Hippocampal formation (tissue), 2 donors: Measurements from ENCODE around the gene CD300E.
"Not testable (repeated sequence)": the region's sequence is repeated elsewhere in the genome, so short reads cannot be mapped to it uniquely, and the experiment has no call there.

Experiments
- DNase-seq, 2 donors: peaks; one replicate each; lab custom pipeline; 2025; lab: John Stamatoyannopoulos, UW

The CD300E gene, protein sequence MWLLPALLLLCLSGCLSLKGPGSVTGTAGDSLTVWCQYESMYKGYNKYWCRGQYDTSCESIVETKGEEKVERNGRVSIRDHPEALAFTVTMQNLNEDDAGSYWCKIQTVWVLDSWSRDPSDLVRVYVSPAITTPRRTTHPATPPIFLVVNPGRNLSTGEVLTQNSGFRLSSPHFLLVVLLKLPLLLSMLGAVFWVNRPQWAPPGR

DNA sequence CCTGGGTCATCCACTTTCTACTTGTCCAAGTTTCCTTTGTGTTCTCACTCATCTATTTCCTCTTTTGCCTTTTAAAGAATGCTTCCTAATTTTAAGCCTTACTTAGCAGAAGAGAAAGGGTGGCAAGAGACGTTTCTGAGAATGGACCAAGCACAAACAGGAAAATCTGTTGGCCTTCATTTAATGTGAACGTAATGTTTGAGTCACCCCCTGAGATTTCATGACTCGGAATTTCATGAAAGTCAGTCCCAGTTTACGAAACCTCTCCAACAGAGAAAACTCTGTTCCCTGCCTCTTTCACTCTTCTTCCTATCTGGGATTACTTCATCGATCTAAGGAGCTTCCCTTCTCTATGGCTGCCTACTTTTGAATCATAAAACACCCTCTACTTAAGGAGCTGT is at the start of gene CD300E:
CD300E (minus strand) TSS at position 46 of the 401 bp plus-strand sequence. CDS start 117 bp downstream, outside the sequence.
- no peak for DNase-seq

DNA sequence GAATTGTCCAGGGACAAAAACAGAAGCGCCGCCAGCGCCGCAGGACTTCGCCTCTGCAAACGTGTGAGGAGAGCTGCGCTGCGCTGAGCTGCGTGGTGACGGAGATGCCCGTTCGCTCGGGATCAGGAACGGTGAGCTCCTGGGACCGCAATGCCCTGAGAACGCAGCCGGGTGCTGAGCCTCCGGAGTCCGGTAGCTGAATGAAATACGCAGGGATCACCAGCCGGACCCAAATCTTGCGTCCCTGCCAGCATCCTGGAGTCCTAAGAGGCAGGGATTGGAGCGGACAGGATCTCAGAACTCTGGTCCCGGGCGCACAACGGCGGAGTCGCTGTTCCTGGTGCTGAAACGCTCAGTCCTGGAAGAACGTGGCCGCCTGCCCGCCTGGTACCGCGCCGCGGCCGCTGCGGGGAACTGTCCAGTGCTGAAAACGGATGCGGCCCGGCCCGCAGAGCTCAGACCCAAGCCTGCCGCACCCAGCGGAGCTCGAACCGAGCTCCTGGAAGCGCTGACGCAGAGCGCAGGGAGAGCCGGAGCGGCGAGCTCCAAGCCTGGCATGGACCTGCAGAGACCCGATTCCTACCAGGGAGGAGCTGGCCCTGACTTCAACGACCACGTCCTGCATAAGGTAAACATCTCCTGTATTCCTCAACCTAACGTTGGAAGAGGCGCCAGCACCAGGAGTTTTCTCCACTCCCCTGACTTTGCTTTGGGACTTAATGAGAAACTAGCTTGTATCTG is 47.7 kb upstream of the CD300E start:
- peak; percentile 19 to 35 for DNase-seq

DNA sequence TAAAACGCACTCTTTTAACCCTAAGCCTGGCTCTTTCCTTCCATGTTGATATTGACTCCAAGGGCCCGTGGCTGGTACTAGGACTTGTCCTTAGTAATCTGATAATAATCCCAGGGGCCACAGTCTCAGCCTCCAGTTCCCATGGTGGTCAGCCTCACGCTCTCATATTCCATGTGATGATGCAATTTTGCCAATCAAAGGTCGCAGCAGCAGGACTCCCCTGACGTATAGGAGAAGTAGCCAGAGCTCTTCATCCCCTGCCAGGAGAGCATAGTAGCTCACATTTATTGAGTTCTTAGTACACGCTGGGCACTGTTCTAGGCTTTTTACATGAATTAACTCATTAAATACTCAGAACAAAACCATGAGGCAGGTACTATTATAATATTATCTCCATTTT is 46.8 kb upstream of the CD300E start:
- no peak for DNase-seq

DNA sequence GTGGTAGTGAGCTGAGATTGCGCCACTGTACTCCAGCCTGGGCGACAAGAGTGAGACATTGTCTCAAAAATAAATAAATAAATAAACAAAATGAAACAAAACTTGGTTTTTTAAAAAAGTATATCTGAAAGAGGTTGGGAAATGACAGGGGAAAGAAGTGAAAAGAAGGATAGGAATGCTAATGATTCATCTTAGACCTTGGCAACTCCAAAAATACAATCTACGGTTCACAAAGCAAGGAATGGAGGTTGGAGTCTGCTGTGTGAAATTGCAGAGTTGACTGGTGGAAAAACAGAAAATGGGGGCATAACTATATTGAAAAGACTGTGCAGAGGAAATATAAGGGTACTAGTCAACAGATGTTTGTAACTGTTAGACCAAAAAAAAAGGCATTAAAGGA is 40.0 kb upstream of the CD300E start:
- DNase-seq, result no peak

DNA sequence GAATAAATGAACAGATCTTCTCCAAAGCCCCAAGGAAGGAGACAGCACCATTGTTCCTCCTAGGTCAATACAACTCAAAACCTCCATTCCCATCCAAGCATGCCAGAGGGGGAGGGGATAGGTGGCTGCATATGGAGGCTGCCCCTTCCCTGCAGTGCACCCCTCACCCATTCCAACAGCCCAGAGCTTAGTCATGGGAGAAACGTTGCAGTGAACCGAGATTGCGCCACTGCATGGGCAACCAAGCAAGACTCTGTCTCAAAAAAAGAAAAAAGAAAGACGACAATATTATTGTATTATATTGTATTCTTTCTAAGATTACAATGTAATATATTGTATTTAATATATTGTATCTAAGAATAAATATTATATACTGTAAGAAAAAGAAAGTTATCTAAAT is 36.4 kb upstream of the CD300E start:
- no peak for DNase-seq

DNA sequence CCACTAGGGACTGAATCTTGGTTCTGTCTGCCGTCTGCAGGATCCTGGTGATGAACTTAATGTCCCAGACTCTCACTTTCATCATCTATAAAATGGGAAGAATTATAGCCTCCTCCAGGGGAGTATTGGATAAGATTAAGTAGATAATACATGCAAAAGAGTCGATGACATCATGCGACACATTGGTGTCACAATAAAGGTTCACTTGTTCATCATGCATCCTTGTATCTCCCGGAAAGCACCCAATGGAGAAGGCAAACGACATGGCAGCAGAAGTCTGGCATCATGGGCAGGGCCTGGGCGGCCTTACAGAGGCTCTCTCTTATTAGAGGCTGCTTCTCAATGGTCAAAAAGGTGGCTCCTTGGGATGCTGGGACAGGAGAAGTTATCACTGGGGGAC is 35.1 kb upstream of the CD300E start:
- DNase-seq, result no peak

DNA sequence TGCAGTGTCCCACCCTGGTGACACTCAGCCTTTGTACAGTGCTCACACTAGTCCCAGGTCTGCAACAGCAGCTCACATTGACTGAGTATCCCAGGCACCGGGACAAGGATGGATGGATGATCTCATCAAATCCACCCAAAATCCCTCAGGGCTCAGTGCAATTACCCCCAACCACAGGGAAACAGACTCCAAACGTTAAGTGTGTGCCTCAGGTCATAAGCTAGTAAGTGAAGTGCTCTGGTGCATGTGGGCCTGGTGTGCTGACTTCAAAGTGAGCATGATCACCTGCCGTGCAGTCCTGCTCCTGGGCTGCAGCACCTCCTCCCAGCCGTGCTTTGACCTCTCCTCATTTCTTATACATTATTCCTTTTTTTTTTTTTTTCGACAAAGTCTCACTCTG is 31.2 kb upstream of the CD300E start:
- no peak for DNase-seq

DNA sequence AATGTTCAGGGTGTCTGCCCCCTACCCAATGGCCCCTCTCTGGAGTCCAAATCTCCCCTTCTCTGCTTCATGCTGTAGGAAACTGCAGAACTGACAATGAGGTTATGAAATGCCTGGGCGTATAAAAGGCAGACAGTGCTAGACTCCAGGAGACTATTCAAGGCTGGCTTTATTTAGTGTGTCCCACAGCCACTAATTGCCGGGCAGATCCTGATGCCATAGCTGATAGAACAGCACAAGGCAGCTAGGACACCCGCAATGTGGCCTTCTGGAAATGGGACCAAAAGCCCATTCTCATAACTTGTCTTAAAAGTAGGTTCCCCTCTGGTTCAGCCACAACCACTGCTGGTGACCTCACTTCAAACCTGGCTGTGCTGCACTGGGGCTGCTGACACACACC is 28.5 kb upstream of the CD300E start:
- no peak for DNase-seq

DNA sequence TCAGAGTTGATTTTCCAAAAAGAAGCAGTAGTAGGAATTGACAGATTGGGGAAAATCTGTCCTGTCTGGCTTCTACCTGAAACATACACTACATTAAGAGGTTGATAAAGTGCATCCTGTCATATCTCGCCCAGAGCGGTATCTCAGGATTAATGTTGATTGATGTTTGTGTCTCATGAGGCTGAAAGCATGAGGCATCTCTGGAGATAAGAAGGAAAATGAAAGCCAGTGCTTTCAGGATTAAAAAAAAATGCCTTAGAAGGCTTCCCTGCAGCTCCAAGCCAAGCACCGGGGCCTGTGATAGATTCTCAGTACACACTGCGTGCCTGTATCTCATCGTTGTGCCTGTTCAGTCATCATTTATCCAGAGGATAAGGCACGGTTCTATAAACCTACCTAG is 26.4 kb upstream of the CD300E start:
- DNase-seq, result no peak

DNA sequence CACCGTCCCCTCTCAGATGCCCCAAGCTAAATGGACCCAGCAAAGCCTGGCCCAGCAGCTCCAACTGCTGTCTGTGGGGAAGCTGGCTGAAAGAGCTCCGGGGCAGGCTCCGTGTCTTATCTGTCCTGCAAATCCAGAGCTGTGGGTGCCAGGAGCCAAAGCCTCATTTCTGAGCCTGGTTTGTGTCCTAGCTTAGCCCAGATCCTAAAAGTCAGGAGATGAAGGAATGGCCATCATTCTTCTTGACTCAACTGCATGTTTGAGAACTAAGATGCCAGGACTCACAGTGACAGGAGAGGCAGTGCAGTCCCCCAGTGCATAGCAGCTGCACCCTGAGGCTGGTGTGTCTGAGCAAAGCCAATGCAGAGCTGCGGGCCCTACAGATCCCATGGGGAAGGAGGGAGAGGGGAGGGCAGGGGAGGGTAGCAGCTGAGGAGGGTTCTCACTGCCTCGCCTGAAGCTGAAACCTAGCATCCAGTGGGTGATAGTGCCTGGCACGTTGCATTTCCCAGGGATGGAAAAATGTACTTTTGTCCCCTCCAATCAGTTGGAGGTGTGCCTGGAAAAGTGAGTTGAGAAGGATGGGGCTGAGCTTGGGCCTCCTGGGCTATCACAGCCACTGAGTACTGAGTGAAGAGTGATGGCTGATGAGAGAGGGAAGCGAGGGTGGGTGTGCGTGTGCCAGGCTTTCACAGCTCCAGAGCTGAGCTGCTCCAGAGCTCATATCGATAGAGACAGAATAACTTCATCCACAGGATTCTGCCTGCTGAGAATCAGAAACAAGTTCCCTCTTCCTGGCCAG is 24.5 kb upstream of the CD300E start:
- no peak for DNase-seq

DNA sequence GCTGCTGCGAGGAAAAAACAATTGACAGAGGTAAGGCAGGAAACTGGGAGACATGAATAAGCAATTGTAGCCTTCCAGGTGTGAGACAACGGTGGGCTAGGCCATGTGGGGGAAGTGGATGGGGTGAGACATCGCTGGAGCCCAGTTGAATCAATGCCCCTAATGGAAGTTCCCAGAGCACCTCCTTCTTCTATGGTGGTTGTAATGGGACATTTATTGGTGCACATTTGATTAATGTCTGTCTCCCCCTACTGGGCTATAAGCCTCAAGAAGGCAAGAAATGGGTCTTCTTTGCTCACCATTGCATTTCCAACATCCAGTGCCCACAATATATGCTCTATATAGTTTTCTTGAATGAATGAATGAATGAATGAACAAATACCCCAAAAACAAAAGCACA is 22.7 kb upstream of the CD300E start:
- DNase-seq, result no peak

DNA sequence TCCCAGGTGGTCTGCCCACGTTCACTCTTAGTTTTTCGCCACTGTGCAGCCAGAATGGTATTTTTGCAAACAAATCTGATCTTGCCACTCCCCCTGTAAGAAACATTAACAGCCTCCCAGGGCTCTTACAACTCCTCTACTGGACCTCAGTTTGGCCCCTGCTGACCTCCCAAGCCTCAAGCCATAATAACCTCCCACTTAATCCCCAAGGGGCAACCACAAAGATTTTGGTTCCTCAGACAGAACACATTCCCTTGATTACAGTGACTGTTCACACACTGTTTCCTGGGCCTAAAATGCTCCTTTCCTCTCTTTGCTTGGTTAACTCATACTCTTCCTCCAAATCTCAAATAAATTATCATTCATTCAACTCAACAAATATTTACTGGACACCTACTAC is 21.5 kb upstream of the CD300E start:
- DNase-seq, result no peak

DNA sequence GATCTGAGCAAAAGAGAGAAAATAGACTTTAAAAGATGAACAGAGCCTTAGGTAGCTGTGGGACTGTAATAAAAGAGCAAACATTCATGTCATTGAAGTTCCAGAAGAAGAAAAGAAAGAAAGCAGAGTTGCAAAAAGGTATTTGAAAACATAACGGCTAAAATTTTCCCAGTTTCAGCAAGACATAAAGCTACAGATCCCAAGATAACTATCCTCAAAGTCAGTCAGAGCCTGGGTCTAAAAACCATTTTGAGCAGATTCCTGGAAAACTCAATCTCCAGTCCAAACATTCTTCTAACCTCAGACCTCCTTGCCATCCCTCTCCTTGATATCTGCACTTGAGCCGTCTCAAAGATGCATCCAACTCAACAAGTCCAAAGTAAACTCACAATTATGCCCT is 20.9 kb upstream of the CD300E start:
- no peak for DNase-seq

DNA sequence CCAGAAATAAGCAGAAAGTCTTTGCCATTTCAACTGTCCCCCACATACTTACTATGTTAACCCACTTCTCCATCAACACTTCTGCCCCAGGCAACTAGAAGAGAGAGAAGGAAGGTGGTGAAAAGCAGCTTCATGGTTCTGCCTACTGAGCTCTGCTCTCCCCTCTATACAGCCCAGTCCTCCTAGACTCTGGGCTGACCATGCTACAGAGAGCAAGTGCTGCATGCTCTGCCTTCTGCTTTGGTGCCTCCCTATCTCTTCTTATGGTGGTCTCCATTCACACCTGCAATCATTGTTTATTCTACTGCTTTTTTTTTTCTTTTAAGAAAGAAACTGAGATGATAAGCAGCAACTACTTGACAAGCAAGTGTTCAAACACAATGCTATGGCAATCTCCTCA is 20.3 kb upstream of the CD300E start:
- DNase-seq, result no peak

DNA sequence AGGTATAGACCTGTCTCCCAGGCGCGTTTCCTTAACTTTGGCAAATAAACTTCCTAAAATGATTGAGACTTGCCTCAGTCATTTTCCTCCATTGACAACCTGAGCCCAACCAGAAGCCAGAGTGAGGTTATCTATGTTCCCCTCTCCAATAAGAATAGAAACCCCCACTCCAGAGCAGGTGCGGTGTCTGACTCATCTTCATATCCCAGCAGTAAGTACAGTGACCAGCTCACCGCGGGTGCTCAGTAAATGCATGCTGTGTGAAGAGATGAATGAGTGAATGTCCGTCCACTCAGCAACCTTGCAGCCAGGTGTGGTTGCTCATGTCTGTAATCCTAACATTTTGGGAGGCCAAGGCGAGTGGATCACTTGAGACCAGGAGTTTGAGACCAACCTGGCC is 19.5 kb upstream of the CD300E start:
- no peak for DNase-seq

DNA sequence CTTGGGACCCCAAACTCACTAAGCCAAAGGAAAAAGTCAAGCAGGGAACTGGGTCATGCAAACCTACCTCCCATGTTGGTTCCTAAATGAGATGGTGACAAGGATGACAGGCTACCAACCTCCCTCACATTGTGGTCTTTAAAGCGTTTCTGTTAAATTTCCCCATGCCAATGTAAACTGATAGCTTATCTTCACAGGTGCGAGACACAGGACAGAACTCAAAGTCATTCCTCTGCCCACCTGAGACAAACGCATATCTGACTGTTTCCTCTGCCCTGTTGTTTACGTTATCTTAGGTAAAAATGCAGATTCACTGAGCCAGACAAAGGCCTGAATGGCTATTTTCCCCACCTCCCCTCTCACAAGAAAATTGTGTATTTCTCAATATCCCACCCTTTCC is 19.0 kb upstream of the CD300E start:
- no peak for DNase-seq

DNA sequence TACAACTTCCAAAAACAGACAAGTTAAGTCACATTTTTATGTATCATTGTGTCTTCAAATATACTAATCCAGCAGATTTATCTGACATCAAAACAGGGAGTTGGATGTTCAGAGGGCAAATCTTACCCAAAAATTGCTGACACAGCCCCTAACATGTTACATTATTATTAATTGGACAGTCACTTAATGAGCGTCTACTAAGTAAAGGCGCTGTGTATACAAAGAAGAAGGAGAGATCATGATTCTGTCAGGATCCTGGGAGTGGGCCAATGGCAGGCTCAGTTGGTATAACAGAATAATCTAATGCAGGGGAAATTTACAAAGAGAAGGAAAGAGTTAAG is 18.4 kb upstream of the CD300E start:
- no peak for DNase-seq

DNA sequence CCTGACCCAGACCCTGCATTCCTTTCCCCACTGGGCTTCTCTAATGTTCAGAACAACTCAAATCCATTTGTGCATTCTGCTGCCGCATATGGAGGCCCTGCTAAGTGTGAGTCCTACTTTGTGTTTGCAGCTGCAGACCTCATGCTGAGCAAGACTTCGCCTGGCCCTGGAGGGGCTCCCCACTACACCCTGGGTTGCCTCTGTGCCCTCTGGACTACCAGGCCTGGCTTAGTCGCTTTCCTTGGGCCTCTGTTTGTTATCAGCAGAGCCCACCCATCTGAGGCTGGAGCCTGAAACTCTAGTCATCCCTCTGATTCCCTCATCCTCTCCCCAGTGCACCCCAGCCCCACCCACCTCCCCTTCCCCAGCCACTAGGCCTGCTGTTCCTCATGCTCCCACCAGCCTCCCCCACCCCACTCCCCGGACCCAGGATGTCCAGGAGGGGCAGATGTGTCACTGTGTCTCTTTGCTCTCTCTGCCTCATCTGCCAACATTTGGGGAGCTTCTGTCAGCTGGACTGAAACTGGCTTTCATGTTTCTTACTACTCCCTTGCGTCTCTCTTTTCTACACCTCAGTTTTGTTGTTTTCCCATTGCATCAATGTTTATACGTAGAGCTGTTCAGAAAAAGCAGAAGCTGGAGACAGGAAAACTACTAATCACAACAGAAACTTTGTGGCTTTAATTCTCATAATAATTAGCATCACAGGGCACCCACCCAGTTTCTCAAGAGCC is 17.9 kb upstream of the CD300E start:
- no peak for DNase-seq

DNA sequence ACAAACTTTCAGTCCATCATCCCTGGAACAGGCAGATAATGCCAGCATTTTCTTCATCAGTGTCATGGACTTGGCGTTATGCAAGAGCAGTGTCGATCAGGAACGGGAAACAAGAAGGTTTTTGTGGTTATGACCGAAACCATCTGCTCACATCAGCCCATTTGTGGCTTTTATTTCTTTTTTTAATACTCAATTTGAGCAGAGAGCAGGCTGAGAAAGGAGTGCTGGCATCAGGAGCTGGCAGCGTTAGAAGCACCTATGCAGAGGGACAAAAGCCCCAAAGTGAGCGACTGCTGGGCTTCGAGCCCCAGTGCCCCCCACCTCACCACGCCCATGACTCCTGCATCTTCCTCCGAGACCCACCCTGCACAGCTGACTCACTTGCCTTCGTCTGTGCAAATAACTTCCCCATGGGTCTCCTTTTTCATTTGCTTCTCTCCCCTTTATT is 16.2 kb upstream of the CD300E start:
- no peak for DNase-seq

DNA sequence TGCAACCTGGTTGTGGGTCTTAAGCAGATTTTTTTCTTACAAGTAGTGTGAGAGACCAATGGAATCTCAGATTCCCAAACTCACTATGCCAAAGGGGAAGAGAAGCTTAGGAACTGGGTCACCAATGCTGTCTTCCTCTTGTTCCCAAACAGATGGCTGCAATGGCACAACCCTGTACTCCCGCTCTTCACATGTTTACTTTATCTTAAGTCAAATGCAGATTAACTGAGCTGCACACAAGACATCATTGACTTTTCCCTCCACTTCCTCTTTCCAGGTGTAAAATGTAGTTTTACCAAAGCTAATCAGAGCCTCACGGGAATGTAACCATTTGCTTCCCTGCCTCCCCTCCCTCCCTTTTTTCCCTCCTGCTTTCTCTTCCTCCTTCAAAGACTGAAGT is 14.4 kb upstream of the CD300E start:
- no peak for DNase-seq

DNA sequence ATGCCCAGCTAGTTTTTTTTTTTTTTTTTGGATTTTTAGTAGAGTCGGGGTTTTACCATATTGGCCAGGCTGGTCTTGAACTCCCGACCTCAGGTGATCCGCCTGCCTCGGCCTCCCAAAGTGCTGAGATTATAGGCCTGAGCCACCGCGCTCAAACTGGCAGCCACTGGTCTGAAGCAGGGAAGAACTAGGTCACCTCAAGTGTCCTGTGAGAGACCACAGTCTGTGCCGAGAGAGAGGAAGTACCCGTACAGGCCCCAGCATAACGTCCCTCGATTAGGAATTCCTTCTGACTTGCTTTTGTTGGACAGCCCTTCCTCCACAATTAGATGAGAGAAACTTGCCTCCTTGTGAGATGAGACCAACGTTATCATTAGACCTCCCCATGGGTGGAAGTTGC is 13.7 kb upstream of the CD300E start:
- no peak for DNase-seq

DNA sequence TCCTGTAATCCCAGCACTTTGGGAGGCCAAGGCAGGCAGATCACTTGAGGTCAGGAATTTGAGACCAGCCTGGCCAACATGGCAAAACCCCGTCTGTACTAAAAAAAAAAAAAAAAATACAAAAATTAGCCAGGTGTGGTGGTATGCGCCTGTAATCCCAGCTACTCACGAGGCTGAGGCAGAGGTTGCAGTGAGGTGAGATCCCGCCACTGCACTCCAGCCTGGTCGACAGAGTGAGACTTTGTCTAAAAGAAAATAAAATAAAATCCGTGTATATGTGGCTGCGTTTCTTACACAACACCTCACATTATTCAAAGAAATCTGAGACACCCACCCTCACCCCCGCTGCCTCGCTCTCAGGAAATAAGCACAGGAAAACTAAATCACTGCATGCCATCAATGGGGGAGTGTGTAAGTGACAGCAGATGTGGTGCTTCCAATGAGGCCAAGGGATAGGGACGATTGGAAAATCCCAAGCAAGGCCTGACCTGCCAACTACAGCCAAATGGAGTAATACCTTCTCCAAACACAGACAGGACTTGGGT is 13.1 kb upstream of the CD300E start:
- not testable (repeated sequence) for DNase-seq
